Fibroblast of villous mesenchyme (primary cell): Measurements from ENCODE around the gene KRTAP4-8. TPM values are rescaled to one million over a fixed set of nuclear protein-coding genes. Genes with fewer than 3 reads are reported as not detected.
A peak's percentile ranks its signal among the peaks of the same experiment; 100 is the strongest.

Experiments used
- DNase-seq: peaks from one replicate; pipeline ENCODE4 v3.0.0-alpha.2; 2010; ENCODE audit warnings: low read depth
- H3K4me3 ChIP-seq: 2 replicates; pipeline ENCODE4 v1.5.1; 2011; ENCODE audit warnings: low read depth, mild to moderate bottlenecking, low read length
- CTCF ChIP-seq: IDR thresholded peaks from 2 replicates; pipeline ENCODE4 v1.5.1; 2012; ENCODE audit warnings: low read depth, mild to moderate bottlenecking, low read length; ENCODE audit not compliant: insufficient read depth
- total RNA-seq: library from RNA; depleted of rRNA; stranded (reverse); fragments of >200 nt; gene quantifications from 2 replicates; pipeline ENCODE4 v1.2.3, GENCODE V29; 2012

The KRTAP4-8 gene
- total RNA-seq, 1 donor, result not detected

GRCh38 chr17:41082626-41083025, 15.3 kb downstream of the KRTAP4-8 start:
- TF ChIP-seq CTCF, result no peak
- H3K4me3 ChIP-seq, result no peak overlapping the region
- no peak for DNase-seq

- no peak for DNase-seq
- no peak for TF ChIP-seq CTCF
- H3K4me3 ChIP-seq, result no peak overlapping the region
These were observed 21.2 kb downstream of the KRTAP4-8 start for GRCh38 chr17:41076788-41077187.

- TF ChIP-seq CTCF, result no peak
- no peak for DNase-seq
- no peak overlapping the region for H3K4me3 ChIP-seq
These were observed 24.3 kb downstream of the KRTAP4-8 start for GRCh38 chr17:41073676-41074075.

GRCh38 chr17:41071606-41072360, 26.2 kb downstream of the KRTAP4-8 start:
- no peak for DNase-seq
- no peak for TF ChIP-seq CTCF
- no peak overlapping the region for H3K4me3 ChIP-seq

GRCh38 chr17:41069031-41069430, 28.9 kb downstream of the KRTAP4-8 start:
- H3K4me3 ChIP-seq, result no peak overlapping the region
- no peak for TF ChIP-seq CTCF
- DNase-seq, result no peak

- no peak overlapping the region for H3K4me3 ChIP-seq
- peak; percentile 57 for DNase-seq
- no peak for TF ChIP-seq CTCF
These were observed 30.7 kb downstream of the KRTAP4-8 start for GRCh38 chr17:41067281-41067680.
